Right lobe of liver (tissue), 4 donors: ENCODE data around the gene GPR183.

Experiments used
- CTCF ChIP-seq, 4 donors: fragments of 200-600 bp in 3 of 4; fragments of 450-650 bp in 1 of 4; IDR thresholded peaks; one replicate each; pipeline versions ENCODE4 v1.5.1 to v1.8.0; 2016 to 2022; ENCODE audit warnings: antibody characterized with exemption in 4 of 4, mild to moderate bottlenecking in 2 of 4
- POLR2A ChIP-seq: fragments of 450-650 bp; IDR thresholded peaks from one replicate; pipeline ENCODE4 v1.6.1; 2017; ENCODE audit warnings: antibody characterized with exemption, mild to moderate bottlenecking
- donor health status: DM: no; HTN: no; CAD: no.
- donor health status: DM: no; HTN: no; CAD: no.
- donor health status: DM: no; HTN: yes; CAD: no.

DNA sequence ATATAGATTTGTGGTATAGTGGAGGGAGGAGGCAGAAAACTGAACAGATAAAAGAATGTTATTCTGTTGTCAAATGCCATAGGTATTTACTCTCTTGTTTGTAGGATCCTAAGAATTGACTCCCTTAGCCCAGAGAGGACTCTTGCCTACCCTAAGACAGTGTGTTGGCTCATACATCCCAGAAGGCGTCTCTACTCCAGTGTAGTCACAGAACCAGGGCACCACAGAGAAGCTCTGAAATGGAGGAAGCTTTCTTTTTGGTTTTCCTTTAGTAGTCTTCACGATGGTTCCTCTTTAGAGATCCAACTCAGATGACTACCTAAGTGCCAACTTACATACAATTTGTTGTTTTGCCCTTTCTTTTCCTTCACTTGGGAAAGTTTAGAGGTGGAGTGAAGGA lies 14.0 kb downstream of the GPR183 start:
- TF ChIP-seq CTCF (IDR thresholded peaks at IDR 0.05): no peak
- TF ChIP-seq POLR2A: no peak
